Measurements from ENCODE around the gene TIMM17A.

TIMM17A gene
- long read RNA-seq, transcript TIMM17A-201 (6 exons, 1,659 nt), result major isoform, 228 of 244 reads
- long read RNA-seq, partial matches to known transcripts, result 3 of 244 reads
- long read RNA-seq, other reads (novel, unspliced or antisense), result 12 of 244 reads

DNA sequence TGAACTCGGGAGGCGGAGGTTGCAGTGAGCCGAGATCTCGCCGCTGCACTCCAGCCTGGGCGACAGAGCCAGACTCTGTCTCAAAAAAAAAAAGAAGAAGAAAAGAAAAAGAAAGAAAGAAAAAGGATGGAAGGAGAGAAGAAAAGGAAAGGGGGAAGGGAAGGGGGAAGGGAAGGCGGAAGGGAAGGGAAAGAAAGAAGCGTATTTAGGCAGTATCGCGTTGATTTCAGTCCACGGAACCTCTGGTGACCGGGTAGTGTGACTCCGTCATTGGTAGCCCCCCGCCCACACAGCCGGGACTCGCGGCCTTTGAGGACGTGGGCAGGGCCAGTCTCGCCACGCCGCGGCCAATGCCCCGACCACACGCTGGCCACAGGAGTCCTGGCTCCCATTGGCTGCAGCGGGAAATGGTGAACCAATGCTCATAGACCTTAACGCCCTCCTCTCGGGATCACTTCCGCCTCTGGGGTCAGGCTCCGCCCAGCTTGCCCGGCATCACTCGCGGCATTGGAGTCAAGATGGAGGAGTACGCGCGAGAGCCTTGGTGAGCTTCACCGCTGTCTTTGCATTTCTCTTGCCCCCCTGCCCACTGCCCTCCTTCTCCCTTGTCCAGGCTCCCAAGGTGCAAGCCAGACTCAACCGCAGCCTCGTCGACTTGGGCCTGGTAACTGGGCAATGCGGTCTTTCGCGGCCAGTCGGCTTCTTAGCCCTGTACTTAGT lies at the start of gene TIMM17A:
TSS of gene TIMM17A (plus strand) at position 495 of the 720 bp plus-strand sequence. CDS start at position 519, 24 bp downstream.
- DNase-seq (ENCODE audit: low read depth in 1 of 2, low spot score in 1 of 2), result peak; percentile 97 to 98
- H3K4me3 ChIP-seq (replicated peaks; ENCODE audit: insufficient read depth, low read length), result peak within 1 kb of the TSS; percentile 91
- H3K27me3 ChIP-seq (ENCODE audit: insufficient read depth, poor library complexity, severe bottlenecking), result no peaks in the 10 kb centered on the region
- TF ChIP-seq, protein P1, sequence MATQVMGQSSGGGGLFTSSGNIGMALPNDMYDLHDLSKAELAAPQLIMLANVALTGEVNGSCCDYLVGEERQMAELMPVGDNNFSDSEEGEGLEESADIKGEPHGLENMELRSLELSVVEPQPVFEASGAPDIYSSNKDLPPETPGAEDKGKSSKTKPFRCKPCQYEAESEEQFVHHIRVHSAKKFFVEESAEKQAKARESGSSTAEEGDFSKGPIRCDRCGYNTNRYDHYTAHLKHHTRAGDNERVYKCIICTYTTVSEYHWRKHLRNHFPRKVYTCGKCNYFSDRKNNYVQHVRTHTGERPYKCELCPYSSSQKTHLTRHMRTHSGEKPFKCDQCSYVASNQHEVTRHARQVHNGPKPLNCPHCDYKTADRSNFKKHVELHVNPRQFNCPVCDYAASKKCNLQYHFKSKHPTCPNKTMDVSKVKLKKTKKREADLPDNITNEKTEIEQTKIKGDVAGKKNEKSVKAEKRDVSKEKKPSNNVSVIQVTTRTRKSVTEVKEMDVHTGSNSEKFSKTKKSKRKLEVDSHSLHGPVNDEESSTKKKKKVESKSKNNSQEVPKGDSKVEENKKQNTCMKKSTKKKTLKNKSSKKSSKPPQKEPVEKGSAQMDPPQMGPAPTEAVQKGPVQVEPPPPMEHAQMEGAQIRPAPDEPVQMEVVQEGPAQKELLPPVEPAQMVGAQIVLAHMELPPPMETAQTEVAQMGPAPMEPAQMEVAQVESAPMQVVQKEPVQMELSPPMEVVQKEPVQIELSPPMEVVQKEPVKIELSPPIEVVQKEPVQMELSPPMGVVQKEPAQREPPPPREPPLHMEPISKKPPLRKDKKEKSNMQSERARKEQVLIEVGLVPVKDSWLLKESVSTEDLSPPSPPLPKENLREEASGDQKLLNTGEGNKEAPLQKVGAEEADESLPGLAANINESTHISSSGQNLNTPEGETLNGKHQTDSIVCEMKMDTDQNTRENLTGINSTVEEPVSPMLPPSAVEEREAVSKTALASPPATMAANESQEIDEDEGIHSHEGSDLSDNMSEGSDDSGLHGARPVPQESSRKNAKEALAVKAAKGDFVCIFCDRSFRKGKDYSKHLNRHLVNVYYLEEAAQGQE (IDR thresholded peaks at IDR 0.05; ENCODE audit: insufficient replicate concordance, low read depth), result peak; percentile 71
- TF ChIP-seq GABPA (IDR thresholded peaks at IDR 0.05; ENCODE audit: low read depth) (peak; percentile 71), POLR2AphosphoS5 (IDR thresholded peaks at IDR 0.05; ENCODE audit: low read depth) (peak; percentile 99), SPI1 (IDR thresholded peaks at IDR 0.05; ENCODE audit: borderline replicate concordance, low read depth) (peak; percentile 64; the same call in 1 of the 2 replicates)
- TF ChIP-seq, protein P2, sequence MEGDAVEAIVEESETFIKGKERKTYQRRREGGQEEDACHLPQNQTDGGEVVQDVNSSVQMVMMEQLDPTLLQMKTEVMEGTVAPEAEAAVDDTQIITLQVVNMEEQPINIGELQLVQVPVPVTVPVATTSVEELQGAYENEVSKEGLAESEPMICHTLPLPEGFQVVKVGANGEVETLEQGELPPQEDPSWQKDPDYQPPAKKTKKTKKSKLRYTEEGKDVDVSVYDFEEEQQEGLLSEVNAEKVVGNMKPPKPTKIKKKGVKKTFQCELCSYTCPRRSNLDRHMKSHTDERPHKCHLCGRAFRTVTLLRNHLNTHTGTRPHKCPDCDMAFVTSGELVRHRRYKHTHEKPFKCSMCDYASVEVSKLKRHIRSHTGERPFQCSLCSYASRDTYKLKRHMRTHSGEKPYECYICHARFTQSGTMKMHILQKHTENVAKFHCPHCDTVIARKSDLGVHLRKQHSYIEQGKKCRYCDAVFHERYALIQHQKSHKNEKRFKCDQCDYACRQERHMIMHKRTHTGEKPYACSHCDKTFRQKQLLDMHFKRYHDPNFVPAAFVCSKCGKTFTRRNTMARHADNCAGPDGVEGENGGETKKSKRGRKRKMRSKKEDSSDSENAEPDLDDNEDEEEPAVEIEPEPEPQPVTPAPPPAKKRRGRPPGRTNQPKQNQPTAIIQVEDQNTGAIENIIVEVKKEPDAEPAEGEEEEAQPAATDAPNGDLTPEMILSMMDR (IDR thresholded peaks at IDR 0.05; ENCODE audit: insufficient read depth, low read length), result no peak
- H3K27ac ChIP-seq (replicated peaks), result peak within 1 kb of the TSS; percentile 88

DNA sequence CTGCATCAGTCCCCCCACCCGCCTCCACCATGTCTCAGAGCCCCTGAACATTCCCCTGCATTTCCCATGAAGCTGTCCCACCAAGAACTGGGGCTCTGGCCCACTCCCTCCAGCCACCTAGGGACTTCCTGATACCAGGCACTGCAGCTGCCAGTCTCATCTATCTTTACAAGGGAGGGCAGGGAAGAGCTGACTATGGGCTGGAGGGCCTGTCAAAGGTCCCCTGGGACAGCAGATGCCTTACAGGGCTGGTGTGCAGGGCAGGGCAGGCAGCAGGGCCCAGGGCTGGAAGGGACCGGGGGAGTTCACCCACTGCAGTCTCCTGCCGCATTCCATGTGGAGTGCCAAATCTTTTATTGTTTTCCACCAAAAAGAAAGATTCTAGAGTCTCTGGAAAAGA lies 49.0 kb upstream of the TIMM17A start:
- Histone ChIP-seq H3K27ac (replicated peaks) (no peak overlapping the region), H3K27me3 (ENCODE audit: insufficient read depth, poor library complexity, severe bottlenecking) (no peaks in the 10 kb centered on the region), H3K4me3 (replicated peaks; ENCODE audit: insufficient read depth, low read length) (no peak overlapping the region)
- no peak for TF ChIP-seq SPI1 (IDR thresholded peaks at IDR 0.05; ENCODE audit: borderline replicate concordance, low read depth)
- no peak for TF ChIP-seq GABPA (IDR thresholded peaks at IDR 0.05; ENCODE audit: low read depth)
- TF ChIP-seq POLR2AphosphoS5 (IDR thresholded peaks at IDR 0.05; ENCODE audit: low read depth), result no peak
- TF ChIP-seq, protein P2 (IDR thresholded peaks at IDR 0.05; ENCODE audit: insufficient read depth, low read length), result no peak
- TF ChIP-seq, protein P1 (IDR thresholded peaks at IDR 0.05; ENCODE audit: insufficient replicate concordance, low read depth), result no peak
- no peak for DNase-seq (ENCODE audit: low read depth in 1 of 2, low spot score in 1 of 2)

DNA sequence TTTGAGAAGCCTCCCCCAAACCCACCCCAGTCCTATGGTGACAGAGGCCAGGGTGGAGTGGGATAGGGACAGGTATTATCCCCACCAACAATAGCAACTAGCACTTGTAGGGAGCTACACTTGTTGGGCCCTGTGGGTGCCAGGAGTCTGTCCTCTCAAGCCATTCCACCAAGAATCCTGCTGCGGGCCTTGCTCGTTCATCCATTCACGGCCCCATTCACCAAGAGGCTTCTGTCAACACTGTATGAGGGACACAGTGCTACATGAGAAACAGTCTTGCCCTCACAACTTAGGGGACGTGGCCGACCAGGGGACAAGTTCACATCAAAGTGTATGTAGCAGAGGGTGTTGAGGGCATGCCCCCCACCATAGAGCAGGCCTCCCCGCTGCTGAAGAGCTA lies 47.7 kb upstream of the TIMM17A start:
- TF ChIP-seq, protein P2 (IDR thresholded peaks at IDR 0.05; ENCODE audit: insufficient read depth, low read length), result no peak
- TF ChIP-seq GABPA (IDR thresholded peaks at IDR 0.05; ENCODE audit: low read depth), result no peak
- TF ChIP-seq, protein P1 (IDR thresholded peaks at IDR 0.05; ENCODE audit: insufficient replicate concordance, low read depth), result no peak
- TF ChIP-seq SPI1 (IDR thresholded peaks at IDR 0.05; ENCODE audit: borderline replicate concordance, low read depth), result no peak
- no peak for TF ChIP-seq POLR2AphosphoS5 (IDR thresholded peaks at IDR 0.05; ENCODE audit: low read depth)
- DNase-seq (ENCODE audit: low read depth in 1 of 2, low spot score in 1 of 2), result no peak
- Histone ChIP-seq H3K27me3 (ENCODE audit: insufficient read depth, poor library complexity, severe bottlenecking) (no peaks in the 10 kb centered on the region), H3K27ac (replicated peaks) (no peak overlapping the region), H3K4me3 (replicated peaks; ENCODE audit: insufficient read depth, low read length) (no peak overlapping the region)

Data from HL-60 (cell line).